HCT116 (cell line): ENCODE data around the gene ZNF496.

Source experiments
- ATF3 ChIP-seq: IDR thresholded peaks from 2 replicates; pipeline ENCODE4 v1.6.1; 2012
- CTCF ChIP-seq, 3 experiments: fragments of 200-600 bp in 1 of 3; sonication (generic) in 1 of 3; IDR thresholded peaks in 2 of 3; conservative IDR thresholded peaks in 1 of 3; 2 replicates each; pipeline ENCODE4 v1.5.1; 2012 to 2017; ENCODE audit warnings: low read depth in 2 of 3, low read length in 2 of 3, antibody characterized with exemption in 1 of 3, borderline replicate concordance in 1 of 3, control low read depth in 1 of 3, mild to moderate bottlenecking in 1 of 3, mixed read lengths in 1 of 3, mixed run types in 1 of 3, moderate library complexity in 1 of 3; ENCODE audit not compliant: insufficient read depth in 1 of 3
- EZH2 ChIP-seq: fragments of 200-600 bp; sonication (generic); IDR thresholded peaks from 2 replicates; pipeline ENCODE4 v1.6.1; 2017; ENCODE audit warnings: antibody characterized with exemption, mixed run types
- EZH2phosphoT487 ChIP-seq: fragments of 200-600 bp; IDR thresholded peaks from 2 replicates; pipeline ENCODE4 v1.6.1; 2018; ENCODE audit warnings: antibody characterized with exemption, borderline replicate concordance
- JUND ChIP-seq: IDR thresholded peaks from 2 replicates; pipeline ENCODE4 v1.6.1; 2012
- POLR2A ChIP-seq: IDR thresholded peaks from 2 replicates; pipeline ENCODE4 v1.7.0; 2011; ENCODE audit warnings: borderline replicate concordance; ENCODE audit not compliant: insufficient read depth, insufficient read length; ENCODE audit errors: extremely low read depth
- POLR2AphosphoS5 ChIP-seq: IDR thresholded peaks from 2 replicates; pipeline ENCODE4 v1.6.1; 2011; ENCODE audit warnings: mild to moderate bottlenecking, low read depth, low read length, moderate library complexity
- RAD21 ChIP-seq: IDR thresholded peaks from 2 replicates; pipeline ENCODE4 v1.6.1; 2012; ENCODE audit warnings: low read depth, mild to moderate bottlenecking
- REST ChIP-seq: IDR thresholded peaks from 2 replicates; pipeline ENCODE4 v1.6.1; 2012; ENCODE audit warnings: low read depth
- SIN3A ChIP-seq: IDR thresholded peaks from 2 replicates; pipeline ENCODE4 v1.6.1; 2012; ENCODE audit warnings: low read depth
- SP1 ChIP-seq: IDR thresholded peaks from 2 replicates; pipeline ENCODE4 v1.6.1; 2012; ENCODE audit warnings: low read depth
- YY1 ChIP-seq: IDR thresholded peaks from 2 replicates; pipeline ENCODE4 v1.6.1; 2011; ENCODE audit warnings: low read length, low read depth, moderate library complexity, mild to moderate bottlenecking; ENCODE audit not compliant: insufficient replicate concordance; ENCODE audit errors: extremely low read depth
- ZNF274 ChIP-seq: fragments of 200-500 bp; sonication (Bioruptor generic); IDR thresholded peaks from 2 replicates; pipeline ENCODE4 v1.6.1; 2014; ENCODE audit warnings: mild to moderate bottlenecking, low read depth, low read length, inconsistent platforms

- no peak for TF ChIP-seq ZNF274
- TF ChIP-seq CTCF (IDR thresholded peaks at IDR 0.05 in 2 of 3, conservative IDR thresholded peaks at IDR 0.05 in 1 of 3; ENCODE audit: borderline replicate concordance in 1 of 3, insufficient read depth in 1 of 3, low read depth in 2 of 3, low read length in 2 of 3): no peak
- no peak for TF ChIP-seq YY1
- TF ChIP-seq REST: no peak
- no peak for TF ChIP-seq POLR2A
- TF ChIP-seq POLR2AphosphoS5: no peak
- no peak for TF ChIP-seq JUND
- TF ChIP-seq EZH2: no peak
- no peak for TF ChIP-seq SP1
- no peak for TF ChIP-seq RAD21
- TF ChIP-seq ATF3: no peak
- TF ChIP-seq SIN3A: no peak
- no peak for TF ChIP-seq EZH2phosphoT487
Measured at GRCh38 chr1:247345881-247346280, 14.2 kb upstream of the ZNF496 start.
